GM10266 (cell line): ENCODE measurements around the gene AQP10.
"Not testable (repeated sequence)": the region's sequence is repeated elsewhere in the genome, so short reads cannot be mapped to it uniquely, and the experiment has no call there.

Experiments
- DNase-seq: peaks from one replicate; pipeline ENCODE4 v3.0.0; 2012; ENCODE audit errors: extremely low spot score
- TF ChIP-seq, protein P1 (sequence below): IDR thresholded peaks from 2 replicates; pipeline ENCODE4 v1.5.1; 2012; ENCODE audit warnings: mild to moderate bottlenecking, low read depth; ENCODE audit not compliant: control insufficient read depth, insufficient read depth; ENCODE audit errors: missing control alignments

The AQP10 gene

DNA sequence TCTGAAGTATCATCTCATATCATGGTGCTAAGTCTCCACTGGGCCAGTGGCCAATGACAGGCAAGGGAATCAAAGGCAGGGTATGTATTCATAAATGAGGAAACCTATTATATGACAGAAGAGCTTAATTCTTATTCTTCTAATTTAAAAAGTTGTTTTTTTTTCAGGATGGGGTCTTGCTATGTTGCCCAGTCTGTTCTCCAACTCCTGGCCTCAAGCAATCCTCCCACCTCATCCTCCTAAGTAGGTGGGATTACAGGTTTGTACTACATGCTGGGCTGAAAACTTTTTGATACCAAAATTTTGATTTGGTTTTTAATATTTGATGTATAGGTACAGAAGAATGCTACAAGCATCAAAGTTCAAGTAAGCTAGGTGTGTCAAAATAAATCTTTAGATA lies 39.4 kb downstream of the AQP10 start:
- TF ChIP-seq, protein P1, sequence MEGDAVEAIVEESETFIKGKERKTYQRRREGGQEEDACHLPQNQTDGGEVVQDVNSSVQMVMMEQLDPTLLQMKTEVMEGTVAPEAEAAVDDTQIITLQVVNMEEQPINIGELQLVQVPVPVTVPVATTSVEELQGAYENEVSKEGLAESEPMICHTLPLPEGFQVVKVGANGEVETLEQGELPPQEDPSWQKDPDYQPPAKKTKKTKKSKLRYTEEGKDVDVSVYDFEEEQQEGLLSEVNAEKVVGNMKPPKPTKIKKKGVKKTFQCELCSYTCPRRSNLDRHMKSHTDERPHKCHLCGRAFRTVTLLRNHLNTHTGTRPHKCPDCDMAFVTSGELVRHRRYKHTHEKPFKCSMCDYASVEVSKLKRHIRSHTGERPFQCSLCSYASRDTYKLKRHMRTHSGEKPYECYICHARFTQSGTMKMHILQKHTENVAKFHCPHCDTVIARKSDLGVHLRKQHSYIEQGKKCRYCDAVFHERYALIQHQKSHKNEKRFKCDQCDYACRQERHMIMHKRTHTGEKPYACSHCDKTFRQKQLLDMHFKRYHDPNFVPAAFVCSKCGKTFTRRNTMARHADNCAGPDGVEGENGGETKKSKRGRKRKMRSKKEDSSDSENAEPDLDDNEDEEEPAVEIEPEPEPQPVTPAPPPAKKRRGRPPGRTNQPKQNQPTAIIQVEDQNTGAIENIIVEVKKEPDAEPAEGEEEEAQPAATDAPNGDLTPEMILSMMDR = no peak
- DNase-seq = no peak

DNA sequence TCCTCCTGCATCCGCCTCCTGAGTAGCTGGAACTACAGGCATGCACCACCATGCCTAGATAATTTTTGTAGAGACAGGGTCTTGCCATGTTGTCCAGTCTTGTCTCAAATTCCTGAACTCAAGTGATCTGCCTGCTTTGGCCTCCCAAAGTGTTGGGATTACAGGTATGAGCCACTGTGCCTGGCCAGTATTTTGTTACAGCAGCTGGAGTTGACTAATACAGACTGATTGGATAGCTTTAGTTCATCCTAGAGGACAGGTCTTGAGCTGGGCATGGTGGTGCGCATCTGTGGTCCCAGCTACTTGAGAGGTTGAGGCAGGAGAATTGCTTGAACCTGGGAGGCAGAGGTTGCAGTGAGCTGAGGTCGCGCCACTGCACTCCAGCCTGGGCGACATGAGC lies 40.0 kb downstream of the AQP10 start:
- not testable (repeated sequence) for DNase-seq

- DNase-seq = no peak
- TF ChIP-seq, protein P1 = no peak
Measured at GRCh38 chr1:154361357-154361756, 40.5 kb downstream of the AQP10 start.

GRCh38 chr1:154371436-154371835 lies 50.5 kb downstream of the AQP10 start:
- TF ChIP-seq, protein P1 = no peak
- no peak for DNase-seq

- not testable (repeated sequence) for DNase-seq
Measured at GRCh38 chr1:154373777-154374357, 53.0 kb downstream of the AQP10 start.
